B cell (primary cell): ENCODE data around the gene STARD10. TPM values are rescaled to one million over a fixed set of nuclear protein-coding genes. Genes with fewer than 3 reads are reported as not detected.

Source experiments
- ATAC-seq: fragments of 200-7000 bp; cut with Tn5 transposase; one replicate; pipeline ENCODE4 v1.10.0; 2021; ENCODE audit warnings: low read depth, mild to moderate bottlenecking, moderate number of reproducible peaks, moderate library complexity
- CTCF ChIA-PET: fragments of 350-600 bp; sonication (Branson Sonifier 250); formaldehyde crosslinking; loops from one replicate; lab custom pipeline; 2021; ENCODE audit warnings: antibody characterized with exemption, inconsistent platforms; lab: Charles Lee
- POLR2A ChIA-PET: fragments of 350-600 bp; sonication (Branson Sonifier 250); formaldehyde crosslinking; loops from one replicate; lab custom pipeline; 2021; ENCODE audit warnings: antibody characterized with exemption; lab: Charles Lee
- DNase-seq: peaks from one replicate; pipeline ENCODE4 v3.0.0; 2013
- H2AFZ ChIP-seq: 2 replicates; pipeline ENCODE4 v1.6.1; 2012; ENCODE audit warnings: mild to moderate bottlenecking, low read depth, low read length; ENCODE audit not compliant: insufficient read depth, poor library complexity, severe bottlenecking
- H3K27ac ChIP-seq, 2 donors: 1 replicate in 1 of 2; 2 replicates in 1 of 2; pipeline ENCODE4 v1.5.1; 2012 to 2013; ENCODE audit warnings: low read length in 2 of 2, mild to moderate bottlenecking in 2 of 2, moderate library complexity in 1 of 2
- H3K27me3 ChIP-seq, 4 experiments: fragments of 200-600 bp in 1 of 4; sonication (generic) in 1 of 4; replicated peaks in 1 of 4; 1 replicate in 2 of 4; 2 replicates in 2 of 4; pipeline versions ENCODE4 v1.6.1 to v1.7.0; 2013 to 2016; ENCODE audit warnings: low read length in 3 of 4, mild to moderate bottlenecking in 2 of 4, mixed read lengths in 1 of 4, moderate library complexity in 1 of 4; ENCODE audit not compliant: insufficient read depth in 4 of 4, control insufficient read depth in 3 of 4; ENCODE audit errors: control extremely low read depth in 1 of 4
- H3K36me3 ChIP-seq, 2 experiments: replicated peaks in 1 of 2; 1 replicate in 1 of 2; 2 replicates in 1 of 2; pipeline versions ENCODE4 v1.6.1 to v1.7.1; 2013; ENCODE audit warnings: low read length in 1 of 2; ENCODE audit not compliant: insufficient read depth in 2 of 2, control insufficient read depth in 1 of 2; ENCODE audit errors: control extremely low read depth in 1 of 2, extremely low read depth in 1 of 2
- H3K4me1 ChIP-seq, 2 donors: fragments of 200-600 bp in 1 of 2; sonication (generic) in 1 of 2; 1 replicate in 1 of 2; 2 replicates in 1 of 2; pipeline versions ENCODE4 v1.5.1 to v1.6.1; 2013 to 2017; ENCODE audit warnings: low read length in 2 of 2; ENCODE audit not compliant: control insufficient read depth in 2 of 2, insufficient read depth in 2 of 2
- H3K4me2 ChIP-seq: replicated peaks from 2 replicates; pipeline ENCODE3; 2012; ENCODE audit warnings: mild to moderate bottlenecking, low read depth, low read length; ENCODE audit not compliant: poor library complexity, severe bottlenecking
- H3K4me3 ChIP-seq, 5 experiments: fragments of 200-600 bp in 1 of 5; sonication (generic) in 1 of 5; 1 replicate in 3 of 5; 2 replicates in 2 of 5; pipeline versions ENCODE4 v1.5.1 to v1.7.0; 2011 to 2016; ENCODE audit warnings: low read length in 4 of 5, mild to moderate bottlenecking in 4 of 5, low read depth in 2 of 5, control low read depth in 1 of 5, moderate library complexity in 1 of 5; ENCODE audit not compliant: insufficient read depth in 1 of 5; ENCODE audit errors: control extremely low read depth in 1 of 5, extremely low read depth in 1 of 5
- H3K79me2 ChIP-seq: fragments of 200-600 bp; sonication (generic); one replicate; pipeline ENCODE4 v1.6.0; 2016; ENCODE audit warnings: low read length; ENCODE audit not compliant: control insufficient read depth, insufficient read depth
- H3K9ac ChIP-seq: fragments of 200-600 bp; sonication (generic); 2 replicates; pipeline ENCODE4 v1.6.1; 2017; ENCODE audit warnings: mild to moderate bottlenecking, low read length, moderate library complexity
- H3K9me3 ChIP-seq, 3 donors: one replicate each; pipeline versions ENCODE4 v1.6.1 to v1.7.1; 2013; ENCODE audit warnings: low read length in 2 of 3; ENCODE audit not compliant: control insufficient read depth in 2 of 3, insufficient read depth in 1 of 3; ENCODE audit errors: control extremely low read depth in 1 of 3
- H4K20me1 ChIP-seq: 2 replicates; pipeline ENCODE4 v1.6.0; 2012; ENCODE audit warnings: mild to moderate bottlenecking, low read length; ENCODE audit not compliant: insufficient read depth, control insufficient read depth, poor library complexity, severe bottlenecking
- H3K27ac Mint-ChIP-seq: one replicate; pipeline ENCODE4 v1.8.0; 2021; ENCODE audit warnings: mixed read lengths
- H3K27me3 Mint-ChIP-seq: one replicate; pipeline ENCODE4 v1.8.0; 2021; ENCODE audit warnings: mixed read lengths
- H3K4me1 Mint-ChIP-seq: one replicate; pipeline ENCODE4 v1.8.0; 2021; ENCODE audit warnings: mixed read lengths
- H3K4me3 Mint-ChIP-seq: one replicate; pipeline ENCODE4 v1.8.0; 2021; ENCODE audit warnings: mixed read lengths
- H3K9me3 Mint-ChIP-seq: one replicate; pipeline ENCODE4 v1.8.0; 2022; ENCODE audit warnings: mixed read lengths; ENCODE audit not compliant: insufficient read depth
- CTCF ChIP-seq: fragments of 200-600 bp; IDR thresholded peaks from one replicate; pipeline ENCODE4 v1.8.0; 2022; ENCODE audit warnings: antibody characterized with exemption, mild to moderate bottlenecking
- EZH2 ChIP-seq: IDR thresholded peaks from 2 replicates; pipeline ENCODE4 v1.6.1; 2012; ENCODE audit warnings: borderline replicate concordance, low read depth, mild to moderate bottlenecking, moderate library complexity, low read length; ENCODE audit not compliant: insufficient read depth, poor library complexity, severe bottlenecking
- WGBS: methylation state at CpG from one replicate; pipeline ENCODE4 v1.1.5; 2013; ENCODE audit warnings: missing lambda C conversion rate; ENCODE audit not compliant: insufficient coverage; 5-methylcytosine and 5-hydroxymethylcytosine counted together
- intact Hi-C: fragments of 100-400 bp; cut with micrococcal nuclease; formaldehyde crosslinking; loops from one replicate; pipeline ENCODE4 v1.10.0; 2022
- polyA plus RNA-seq: library from polyadenylated mRNA; depleted of rRNA; stranded (reverse); fragments of >200 nt; gene quantifications from 2 replicates; pipeline ENCODE4 v1.2.3, GENCODE V29; 2012
- total RNA-seq, 2 donors: library from RNA; stranded (reverse); fragments of 120-200 nt in 1 of 2; gene quantifications; 1 replicate in 1 of 2; 2 replicates in 1 of 2; pipeline versions ENCODE4 v1.2.3 to v1.2.4, GENCODE V29; 2013 to 2022

The STARD10 gene
- total and polyA plus RNA-seq, 2 donors (not counting 1 experiment from before 2014, with no cell fraction given), result 37.5 to 39.2 TPM

GRCh38 chr11:72724851-72725723 is 68.8 kb downstream of the STARD10 start:
- ATAC-seq (peak; percentile 31), DNase-seq (peak; percentile 91)
- Histone ChIP-seq H4K20me1 (peaks cover 69% of the 10 kb centered on the region), H3K4me3 (no peak overlapping the region), H3K27ac (peak overlapping the region; percentile 62 to 75), H3K36me3 (peaks cover 0 to 45% of the 10 kb centered on the region in 2 experiments), H3K9me3 (no peaks in the 10 kb centered on the region), H3K4me2 (peak overlapping the region; percentile 42), H3K4me1 (peaks cover 52 to 75% of the 10 kb centered on the region in 2 donors), H2AFZ (no peak overlapping the region), H3K27me3 (no peaks in the 10 kb centered on the region), H3K79me2 (peaks cover 99% of the 10 kb centered on the region), H3K9ac (no peak overlapping the region)
- intact Hi-C loops, result loop anchor here (1.0 to 5.0 kb wide), 4 partner anchors 13 to 68 kb away; partner anchors contain the start of gene ARAP1
- Mint-ChIP-seq H3K27me3 (no peaks in the 10 kb centered on the region), H3K9me3 (no peaks in the 10 kb centered on the region), H3K4me3 (peak overlapping the region; percentile 12), H3K4me1 (peaks cover 75% of the 10 kb centered on the region), H3K27ac (peak overlapping the region; percentile 86)
- WGBS, result 62% methylated on average over 9 of the region's 9 CpGs
- CTCF ChIA-PET, result interaction anchor here (0.6 to 23.8 kb wide), 49 partner anchors 9 to 657 kb away, joined by 3 to 390 read pairs (median 4); partner anchors contain the start of genes ARAP1 and STARD10
- POLR2A ChIA-PET, result interaction anchor here (0.5 to 1.2 kb wide), 9 partner anchors 13 to 152 kb away, joined by 3 to 35 read pairs (median 4); partner anchors contain the start of gene STARD10
- TF ChIP-seq EZH2, result no peak
- TF ChIP-seq CTCF, result peak; percentile 86
